Kasumi-1 (cell line): ENCODE data around the gene PIK3CA.

Experiments used
- DNase-seq, 2 experiments: peaks; one replicate each; lab custom pipeline; 2025; lab: John Stamatoyannopoulos, UW

Gene PIK3CA

GRCh38 chr3:179158336-179159039 is 10.3 kb downstream of the PIK3CA start:
- no peak for DNase-seq

DNA sequence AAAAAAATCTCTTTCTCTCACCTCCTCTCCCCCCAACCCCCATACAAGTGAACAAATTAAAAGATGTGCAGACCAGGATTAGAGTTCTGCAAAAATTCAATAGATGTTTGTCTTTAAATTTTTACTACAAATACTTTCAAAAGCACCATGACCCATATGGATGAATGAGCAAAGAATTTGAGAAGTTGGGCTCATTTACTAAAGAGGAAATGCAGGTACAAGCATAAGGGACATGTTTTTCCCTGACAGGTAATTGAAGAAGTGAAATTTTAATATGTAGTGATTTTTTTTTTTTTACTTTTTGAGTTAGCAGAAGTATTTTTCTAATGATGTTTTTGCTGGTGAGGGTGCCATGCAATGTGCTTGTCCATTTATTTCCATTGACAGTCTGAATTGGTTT is 15.3 kb downstream of the PIK3CA start:
- DNase-seq: no peak

DNA sequence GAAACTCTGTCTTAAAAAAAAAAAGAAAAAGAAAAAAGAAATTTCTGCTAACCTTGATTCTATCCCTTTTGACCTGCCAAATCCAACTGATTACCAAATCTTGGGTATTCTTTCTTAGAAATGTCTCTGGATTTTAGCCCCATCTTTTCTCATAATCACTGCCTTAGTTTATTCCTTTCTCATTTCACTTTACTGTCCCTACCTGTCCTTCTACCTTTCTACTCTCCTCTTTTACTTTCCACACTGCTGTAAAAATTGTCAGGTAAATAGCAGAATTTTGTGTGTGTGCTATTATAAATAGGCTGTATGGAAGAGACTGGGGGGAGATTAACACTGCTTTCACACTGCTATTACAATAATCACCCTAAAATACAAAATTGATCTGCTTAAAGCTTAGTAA is 16.7 kb downstream of the PIK3CA start:
- no peak for DNase-seq

GRCh38 chr3:179166561-179167201 is 18.5 kb downstream of the PIK3CA start:
- DNase-seq: no peak

DNA sequence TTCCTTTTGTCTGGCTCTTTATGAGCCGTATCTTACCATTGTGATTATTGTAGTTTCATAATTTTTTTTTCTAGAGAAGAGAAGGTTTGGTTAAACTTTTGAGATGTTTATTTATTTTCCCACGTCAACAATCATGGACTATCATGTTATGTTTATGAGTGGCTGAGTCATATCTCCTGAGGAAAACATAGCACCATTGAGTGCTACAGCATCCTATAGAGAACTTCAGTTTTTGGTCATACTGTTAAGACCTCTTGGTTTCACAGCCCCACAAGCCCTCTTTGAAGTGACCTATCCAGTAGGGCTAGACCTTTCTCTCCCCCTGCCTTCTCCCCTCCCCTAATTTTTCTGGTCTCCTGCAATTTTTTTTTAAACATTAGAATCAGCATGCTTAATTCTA is 20.8 kb downstream of the PIK3CA start:
- no peak for DNase-seq

DNA sequence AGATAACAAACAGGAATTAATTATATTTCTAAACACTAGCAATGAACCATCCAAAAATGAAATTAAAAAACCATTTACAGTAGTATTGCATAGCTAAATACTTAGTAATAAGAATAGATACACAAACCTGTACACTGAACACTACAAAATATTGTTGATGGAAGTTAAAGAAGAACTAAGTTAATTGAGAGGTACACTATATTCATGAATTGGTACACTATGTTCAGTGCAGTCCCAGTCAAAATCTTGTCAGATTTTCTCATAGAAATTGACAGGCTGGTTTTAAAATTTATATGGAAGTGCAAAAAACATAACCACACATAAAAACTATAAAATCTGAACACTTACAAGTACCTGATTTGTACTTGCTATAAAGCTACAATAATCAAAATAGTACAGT is 24.4 kb downstream of the PIK3CA start:
- DNase-seq: no peak

DNA sequence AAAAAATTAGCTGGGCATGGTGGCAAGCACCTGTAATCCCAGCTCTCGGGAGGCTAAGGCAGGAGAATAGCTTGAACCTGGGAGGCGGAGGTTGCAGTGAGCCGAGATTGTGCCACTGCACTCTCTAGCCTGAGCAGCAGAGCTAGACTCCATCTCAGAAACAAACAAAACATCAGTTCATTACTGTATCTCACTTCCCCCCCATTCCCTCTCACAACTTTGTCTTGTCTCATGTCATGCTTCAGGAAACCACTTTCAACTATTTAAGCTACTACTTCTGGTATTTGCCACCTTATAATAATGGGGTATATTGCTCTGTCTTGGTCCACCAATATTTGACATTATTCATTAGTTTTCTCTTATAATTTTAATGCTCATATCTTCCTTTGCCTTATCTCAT is 26.2 kb downstream of the PIK3CA start:
- DNase-seq: no peak

DNA sequence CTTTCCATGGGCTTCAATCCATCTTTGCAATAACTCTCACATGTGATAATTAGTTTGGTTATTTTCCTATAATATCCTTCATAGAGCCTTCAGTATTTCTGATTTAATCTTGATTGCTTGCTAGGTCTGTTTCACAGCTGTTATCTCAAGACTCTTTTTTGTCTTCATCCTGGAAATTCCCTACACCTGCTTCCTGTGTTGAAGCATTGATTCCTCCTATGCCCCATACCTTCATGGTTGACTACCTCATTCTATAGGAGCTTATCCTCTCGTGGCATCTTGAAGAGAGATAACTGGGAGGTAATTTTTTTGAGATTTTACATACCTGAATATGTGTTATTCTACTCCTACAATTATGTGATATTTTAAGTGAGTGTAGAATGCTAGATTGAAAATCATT is 26.7 kb downstream of the PIK3CA start:
- DNase-seq: no peak

- DNase-seq: no peak
Measured at GRCh38 chr3:179175358-179175757, 27.2 kb downstream of the PIK3CA start.

GRCh38 chr3:179177611-179178010 is 29.5 kb downstream of the PIK3CA start:
- no peak for DNase-seq

DNA sequence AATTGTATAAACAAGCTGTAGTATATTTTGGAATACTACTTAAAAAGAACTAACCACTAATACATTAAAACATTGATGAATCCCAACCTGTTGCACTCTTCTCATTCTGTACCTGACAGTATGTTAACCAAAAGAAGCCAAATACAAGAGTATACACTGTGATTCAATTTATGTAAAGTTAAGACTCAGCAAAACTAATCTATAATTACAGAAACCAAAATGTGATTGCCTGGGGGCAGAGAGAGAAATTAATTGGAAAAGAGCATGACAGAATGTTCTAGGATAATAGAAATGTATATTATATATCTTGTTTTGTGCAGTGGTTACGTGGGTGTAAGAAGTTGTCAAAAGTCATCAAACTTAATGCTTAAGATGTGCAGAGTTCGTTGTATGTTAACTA is 31.1 kb downstream of the PIK3CA start:
- DNase-seq: no peak

DNA sequence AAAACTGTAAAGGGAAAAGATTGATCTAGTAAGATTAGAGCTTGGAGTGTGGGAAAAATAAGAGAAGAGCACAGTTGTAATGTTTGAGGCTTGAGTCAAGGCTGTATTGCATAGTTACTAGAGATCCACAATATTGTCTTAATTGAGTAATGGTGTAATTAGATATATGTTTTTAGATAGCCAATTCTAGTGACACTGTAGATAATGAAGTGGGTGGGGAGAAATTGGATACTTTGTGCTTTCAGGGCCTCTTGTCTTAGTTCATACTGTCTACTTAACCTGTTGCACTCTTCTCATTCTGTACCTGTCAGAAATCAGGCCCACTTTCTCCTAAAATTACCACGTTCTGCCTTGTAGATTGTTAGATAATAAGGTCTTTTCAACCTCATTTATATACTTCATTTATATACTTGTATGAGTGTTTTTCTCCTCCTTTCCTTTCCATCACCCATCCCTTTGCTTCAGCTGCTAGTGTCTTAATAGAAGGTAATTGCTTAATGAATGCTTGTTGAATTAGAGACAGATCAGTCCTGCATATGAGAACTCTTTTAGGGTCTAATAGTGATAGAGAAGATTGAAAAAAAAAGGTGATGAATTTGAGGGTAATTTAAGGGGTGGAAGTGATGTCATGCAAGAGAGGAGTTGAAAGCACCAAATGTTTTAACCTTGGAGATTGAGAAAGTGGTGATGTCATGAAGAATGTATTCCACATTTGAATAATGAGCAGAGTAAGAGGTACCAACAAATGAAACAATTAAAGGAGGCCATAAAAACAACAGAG is 32.0 kb downstream of the PIK3CA start:
- no peak for DNase-seq

- no peak for DNase-seq
Measured at GRCh38 chr3:179181021-179181472, 32.9 kb downstream of the PIK3CA start.

- DNase-seq: peak; percentile 25 to 58
Measured at GRCh38 chr3:179181993-179182551, 33.9 kb downstream of the PIK3CA start.

- DNase-seq: no peak
Measured at GRCh38 chr3:179182902-179183301, 34.7 kb downstream of the PIK3CA start.

- no peak for DNase-seq
Measured at GRCh38 chr3:179184826-179185225, 36.7 kb downstream of the PIK3CA start.

DNA sequence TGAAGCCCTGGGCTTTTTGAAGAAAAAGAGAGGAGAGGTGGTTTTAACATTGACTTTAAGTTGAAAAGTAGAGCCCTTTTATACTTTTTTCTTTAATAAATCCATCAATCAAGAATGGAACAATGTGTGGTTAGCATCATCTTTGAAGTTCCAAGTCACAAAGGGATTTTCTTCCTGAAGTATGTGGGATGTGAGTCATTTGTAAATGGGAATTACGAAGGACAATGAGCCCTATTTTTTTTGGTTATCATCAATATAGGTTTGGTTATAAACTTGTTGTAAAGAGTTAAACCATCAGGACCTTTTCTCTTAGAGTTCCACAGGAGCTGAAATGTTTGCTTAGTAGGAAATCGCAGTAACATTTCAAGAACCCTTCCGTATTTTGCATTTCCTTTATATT is 38.3 kb downstream of the PIK3CA start:
- no peak for DNase-seq

DNA sequence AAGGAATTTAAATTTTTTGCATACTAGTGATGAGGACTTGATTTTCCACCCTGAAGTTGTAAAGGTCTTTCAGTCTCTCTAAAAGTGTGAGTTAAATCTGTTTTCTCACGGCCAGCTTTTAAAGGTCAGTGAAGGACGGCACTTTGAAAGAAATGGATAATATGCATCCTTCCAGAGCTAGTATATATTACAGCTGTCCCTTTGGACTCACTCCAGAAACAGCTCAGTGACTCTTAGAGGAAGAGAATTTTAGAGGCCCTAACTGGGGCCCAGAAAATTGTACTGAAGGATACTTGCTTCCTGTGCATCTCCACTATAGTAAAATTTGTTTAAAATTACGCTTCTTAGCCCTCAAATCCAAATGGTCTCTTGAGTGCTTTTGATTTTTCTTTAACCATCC is 41.6 kb downstream of the PIK3CA start:
- peak in 1 of 2 experiments; percentile 12 for DNase-seq

DNA sequence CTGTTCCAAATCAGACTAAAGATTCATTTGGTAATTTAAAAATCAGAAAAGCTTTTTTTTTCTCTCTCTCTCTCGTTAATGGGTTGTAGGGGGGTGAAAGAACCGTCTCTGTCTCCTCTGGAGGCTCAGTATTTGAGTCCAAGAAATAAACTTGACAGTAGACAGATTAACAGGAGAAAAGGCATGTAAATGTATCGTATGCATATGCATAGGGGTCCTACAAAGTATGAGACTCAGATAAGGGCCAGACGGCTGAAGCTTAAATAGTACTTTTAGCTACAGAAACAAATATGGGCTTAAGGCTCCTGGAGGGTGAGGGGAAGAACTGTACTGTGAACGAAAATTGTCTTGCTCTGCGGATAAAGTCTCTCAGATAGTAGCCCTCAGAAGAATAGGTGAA is 42.4 kb downstream of the PIK3CA start:
- DNase-seq: no peak

DNA sequence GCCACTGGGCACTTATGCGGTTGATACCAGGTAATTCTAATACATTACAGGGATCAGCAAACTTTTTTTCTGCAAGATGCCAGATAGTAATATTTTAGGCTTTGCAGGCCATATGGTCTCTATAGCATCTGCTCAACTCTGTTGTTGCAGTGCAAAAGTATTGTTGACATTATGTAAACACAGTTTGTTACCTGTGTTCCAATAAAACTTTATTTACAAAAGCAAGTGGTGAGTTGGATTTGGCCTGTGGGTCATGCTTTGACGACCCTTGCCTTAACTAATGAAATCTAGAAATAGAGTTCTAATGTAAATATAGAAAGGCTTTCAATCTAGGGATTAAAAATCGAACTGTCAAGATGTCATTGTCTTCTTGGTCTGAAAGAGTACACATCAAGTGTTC is 44.4 kb downstream of the PIK3CA start:
- no peak for DNase-seq

- no peak for DNase-seq
Measured at GRCh38 chr3:179194931-179195330, 46.8 kb downstream of the PIK3CA start.

- DNase-seq: no peak
Measured at GRCh38 chr3:179196098-179196497, 47.9 kb downstream of the PIK3CA start.

DNA sequence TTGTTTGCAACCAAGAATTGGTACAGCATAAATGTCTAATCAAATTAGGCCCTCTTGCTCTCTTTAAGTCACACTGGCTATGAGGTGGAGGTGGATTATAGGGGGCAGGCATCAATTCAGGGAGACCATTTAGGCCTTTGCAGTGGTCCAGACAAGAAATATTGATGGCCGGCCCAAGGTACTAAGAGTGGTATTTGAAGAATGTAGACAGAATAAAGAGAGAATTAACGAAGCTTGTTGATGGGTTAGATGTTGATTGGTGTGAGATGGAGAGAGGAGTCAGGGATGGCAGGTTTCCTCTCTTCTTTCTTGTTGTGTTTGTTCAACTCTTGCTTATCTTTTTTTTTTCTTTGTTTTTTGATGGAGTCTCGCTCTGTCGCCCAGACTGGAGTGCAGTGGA is 48.5 kb downstream of the PIK3CA start:
- no peak for DNase-seq
